GM21367 (cell line): ENCODE data around the gene SEMA3B.
"Not testable (repeated sequence)": the region's sequence is repeated elsewhere in the genome, so short reads cannot be mapped to it uniquely, and the experiment has no call there.

Experiments
- ATAC-seq: cut with Tn5 transposase; IDR thresholded peaks from one replicate; pipeline ENCODE4 v1.9.1; 2021; ENCODE audit not compliant: unreplicated experiment

The SEMA3B gene

GRCh38 chr3:50237754-50238548 is 31.0 kb upstream of the SEMA3B start:
- ATAC-seq, result peak; percentile 33

- ATAC-seq, result no peak
Observed at GRCh38 chr3:50238549-50239026, 30.4 kb upstream of the SEMA3B start.

GRCh38 chr3:50239649-50240048 is 29.3 kb upstream of the SEMA3B start:
- no peak for ATAC-seq

- ATAC-seq, result no peak
Observed at GRCh38 chr3:50241163-50241562, 27.8 kb upstream of the SEMA3B start.

- ATAC-seq, result no peak
Observed at GRCh38 chr3:50241713-50242380, 27.1 kb upstream of the SEMA3B start.

- ATAC-seq, result no peak
Observed at GRCh38 chr3:50242381-50242770, 26.6 kb upstream of the SEMA3B start.

GRCh38 chr3:50242851-50243542 is 25.9 kb upstream of the SEMA3B start:
- no peak for ATAC-seq

- ATAC-seq, result no peak
Observed at GRCh38 chr3:50243543-50243895, 25.4 kb upstream of the SEMA3B start.

GRCh38 chr3:50244813-50245212 is 24.1 kb upstream of the SEMA3B start:
- not testable (repeated sequence) for ATAC-seq

GRCh38 chr3:50245251-50245745 is 23.6 kb upstream of the SEMA3B start:
- no peak for ATAC-seq

- peak; percentile 46 for ATAC-seq
Observed at GRCh38 chr3:50245831-50246516, 23.0 kb upstream of the SEMA3B start.

- peak; percentile 31 for ATAC-seq
Observed at GRCh38 chr3:50246517-50246954, 22.4 kb upstream of the SEMA3B start.

GRCh38 chr3:50248387-50248786 is 20.6 kb upstream of the SEMA3B start:
- no peak for ATAC-seq

- no peak for ATAC-seq
Observed at GRCh38 chr3:50249457-50249856, 19.5 kb upstream of the SEMA3B start.

- no peak for ATAC-seq
Observed at GRCh38 chr3:50250514-50250913, 18.4 kb upstream of the SEMA3B start.

- ATAC-seq, result no peak
Observed at GRCh38 chr3:50251220-50251619, 17.7 kb upstream of the SEMA3B start.

GRCh38 chr3:50254577-50255250 is 14.2 kb upstream of the SEMA3B start:
- no peak for ATAC-seq

- no peak for ATAC-seq
Observed at GRCh38 chr3:50255251-50255615, 13.7 kb upstream of the SEMA3B start.

- ATAC-seq, result no peak
Observed at GRCh38 chr3:50256978-50257890, 11.7 kb upstream of the SEMA3B start.
